ACC112 (cell line): ENCODE measurements around the gene SF3B2.
"Not testable (repeated sequence)": the region's sequence is repeated elsewhere in the genome, so short reads cannot be mapped to it uniquely, and the experiment has no call there.

Experiments
- H2AFZ ChIP-seq: fragments of 200-600 bp; sonication (generic); one replicate; pipeline ENCODE4 v1.6.0; 2017; ENCODE audit warnings: antibody characterized with exemption, low read length; ENCODE audit not compliant: unreplicated experiment
- H3K27ac ChIP-seq: fragments of 200-600 bp; sonication (generic); 2 replicates; pipeline ENCODE4 v1.5.1; 2014; ENCODE audit warnings: low read depth, mild to moderate bottlenecking, antibody characterized with exemption, low read length, moderate library complexity
- H3K27me3 ChIP-seq: fragments of 200-600 bp; sonication (generic); 2 replicates; pipeline ENCODE4 v1.6.1; 2014; ENCODE audit warnings: mild to moderate bottlenecking, antibody characterized with exemption, low read length, moderate library complexity, mixed read lengths; ENCODE audit not compliant: insufficient read depth
- H3K36me3 ChIP-seq: fragments of 200-600 bp; sonication (generic); 2 replicates; pipeline ENCODE4 v1.6.1; 2016; ENCODE audit warnings: mild to moderate bottlenecking, antibody characterized with exemption, low read length, moderate library complexity, mixed read lengths; ENCODE audit not compliant: insufficient read depth
- H3K4me1 ChIP-seq: fragments of 200-600 bp; sonication (generic); one replicate; pipeline ENCODE4 v1.6.1; 2016; ENCODE audit warnings: low read length, mixed read lengths; ENCODE audit not compliant: insufficient read depth, unreplicated experiment, control insufficient read depth
- H3K4me3 ChIP-seq: fragments of 200-600 bp; sonication (generic); 2 replicates; pipeline ENCODE4 v1.5.1; 2014; ENCODE audit warnings: mild to moderate bottlenecking, low read depth, low read length
- H3K79me2 ChIP-seq: fragments of 200-600 bp; sonication (generic); one replicate; pipeline ENCODE4 v1.6.0; 2016; ENCODE audit warnings: low read length; ENCODE audit not compliant: control insufficient read depth, unreplicated experiment, insufficient read depth

Gene SF3B2

DNA sequence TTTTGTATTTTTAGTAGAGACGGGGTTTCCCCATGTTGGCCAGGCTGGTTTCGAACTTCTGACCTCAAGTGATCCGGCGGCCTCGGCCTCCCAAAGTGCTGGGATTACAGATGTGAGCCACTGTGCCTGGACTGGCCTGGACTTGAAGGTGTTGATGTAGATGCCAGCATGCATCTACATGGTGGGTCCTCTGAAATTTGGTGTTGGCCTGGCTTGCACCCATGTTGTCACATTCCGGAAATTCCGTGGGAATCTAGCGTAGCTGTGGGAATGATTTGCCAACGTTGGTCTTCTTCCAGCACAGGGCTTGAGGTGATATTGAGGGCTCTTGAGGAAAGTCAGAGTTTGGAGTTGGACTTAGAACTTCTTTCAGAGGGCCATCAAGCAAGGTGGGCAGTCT lies 24.4 kb downstream of the SF3B2 start:
- no peak overlapping the region for H2AFZ ChIP-seq
- peaks cover 36% of the 10 kb centered on the region for H3K4me1 ChIP-seq

DNA sequence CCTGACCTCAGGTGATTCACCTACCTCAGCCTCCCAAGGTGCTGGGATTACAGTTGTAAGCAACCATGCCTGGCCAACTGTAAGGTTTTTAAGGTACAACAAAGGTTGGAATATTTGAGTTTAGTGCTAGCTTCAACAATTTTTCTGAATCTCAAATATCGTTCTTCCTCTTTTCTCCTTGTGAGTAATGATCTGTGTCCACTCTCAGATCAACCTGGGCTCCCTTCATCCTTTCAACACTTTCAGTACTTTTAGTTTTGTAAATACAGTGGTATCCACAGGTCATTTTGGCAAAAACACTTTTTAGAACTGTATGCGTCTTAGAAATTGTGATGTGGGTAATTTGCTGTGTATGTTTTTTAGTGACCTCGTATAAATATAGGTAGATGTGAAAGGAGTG lies 25.8 kb downstream of the SF3B2 start:
- Histone ChIP-seq H3K27me3 (no peaks in the 10 kb centered on the region), H3K4me3 (no peak overlapping the region), H2AFZ (no peak overlapping the region), H3K27ac (no peak overlapping the region), H3K79me2 (peaks cover 80% of the 10 kb centered on the region), H3K36me3 (peaks cover 7% of the 10 kb centered on the region), H3K4me1 (peaks cover 35% of the 10 kb centered on the region)

More for the DNA sequence above, 24.4 kb downstream of the SF3B2 start:
- Histone ChIP-seq H3K27ac (no peak overlapping the region), H3K36me3 (peaks cover 7% of the 10 kb centered on the region), H3K27me3 (no peaks in the 10 kb centered on the region), H3K4me3 (no peak overlapping the region), H3K79me2 (peaks cover 82% of the 10 kb centered on the region)

DNA sequence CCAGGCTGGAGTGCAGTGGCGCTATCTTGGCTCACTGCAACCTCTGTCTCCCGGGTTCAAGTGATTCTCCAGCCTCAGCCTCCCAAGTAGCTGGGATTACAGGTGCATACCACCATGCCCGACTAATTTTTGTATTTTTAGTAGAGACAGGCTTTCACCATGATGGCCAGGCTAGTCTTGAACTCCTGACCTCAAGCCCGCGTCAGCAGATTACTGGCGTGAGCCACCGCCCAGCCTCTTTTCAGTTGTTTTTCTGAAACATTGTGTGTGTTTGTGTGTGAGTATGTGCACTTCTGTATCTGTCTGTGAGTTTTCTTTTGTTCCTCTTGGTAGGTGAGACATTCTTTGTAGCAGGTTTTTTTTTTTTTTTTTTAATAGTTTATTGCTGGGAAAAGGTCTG lies 26.8 kb downstream of the SF3B2 start:
- not testable (repeated sequence) for H3K4me3 ChIP-seq, H2AFZ ChIP-seq, H3K27me3 ChIP-seq, H3K36me3 ChIP-seq, H3K27ac ChIP-seq
- Histone ChIP-seq H3K79me2 (peaks cover 81% of the 10 kb centered on the region), H3K4me1 (peaks cover 44% of the 10 kb centered on the region)

DNA sequence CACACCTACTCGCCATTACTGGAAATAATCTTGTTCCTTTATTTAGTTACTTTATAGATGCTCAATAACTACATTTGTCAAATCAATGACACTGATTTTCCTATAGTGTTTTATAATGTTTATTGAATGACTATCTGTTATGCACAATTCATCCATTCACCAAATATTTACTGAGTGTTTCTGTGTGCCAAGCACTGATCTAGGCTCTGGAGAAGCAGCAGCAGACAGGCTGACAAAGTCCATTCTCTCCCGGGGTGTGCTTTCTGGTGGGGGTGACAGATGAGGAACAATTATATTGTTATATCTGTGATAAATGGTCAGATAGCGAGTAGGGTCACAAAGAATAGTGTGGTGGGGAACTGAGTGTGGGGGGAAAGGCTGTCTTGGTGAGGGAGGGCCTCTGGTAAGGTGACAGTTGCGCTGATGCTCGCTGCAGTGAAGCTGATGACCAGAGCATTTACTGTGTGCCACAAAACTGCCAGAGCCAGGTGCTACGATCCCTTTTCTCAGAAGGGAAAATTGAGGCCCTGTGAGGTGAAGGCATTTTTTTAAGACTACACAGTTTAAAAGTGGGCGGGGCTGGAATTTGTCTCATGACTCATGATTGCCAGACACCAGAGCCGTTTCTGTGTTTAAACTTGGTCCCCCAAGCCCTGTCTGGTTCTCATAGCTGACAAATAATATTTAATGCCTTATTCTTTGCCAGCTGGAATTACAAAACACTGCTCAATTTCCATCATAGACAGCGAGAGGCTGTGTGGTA lies 28.1 kb downstream of the SF3B2 start:
- Histone ChIP-seq H3K27me3 (no peaks in the 10 kb centered on the region), H3K4me1 (peaks cover 47% of the 10 kb centered on the region), H3K79me2 (peaks cover 86% of the 10 kb centered on the region), H3K4me3 (no peak overlapping the region), H3K27ac (peak overlapping the region; percentile 63), H2AFZ (no peak overlapping the region), H3K36me3 (no peaks in the 10 kb centered on the region; the same call in 1 of the 2 replicates)

DNA sequence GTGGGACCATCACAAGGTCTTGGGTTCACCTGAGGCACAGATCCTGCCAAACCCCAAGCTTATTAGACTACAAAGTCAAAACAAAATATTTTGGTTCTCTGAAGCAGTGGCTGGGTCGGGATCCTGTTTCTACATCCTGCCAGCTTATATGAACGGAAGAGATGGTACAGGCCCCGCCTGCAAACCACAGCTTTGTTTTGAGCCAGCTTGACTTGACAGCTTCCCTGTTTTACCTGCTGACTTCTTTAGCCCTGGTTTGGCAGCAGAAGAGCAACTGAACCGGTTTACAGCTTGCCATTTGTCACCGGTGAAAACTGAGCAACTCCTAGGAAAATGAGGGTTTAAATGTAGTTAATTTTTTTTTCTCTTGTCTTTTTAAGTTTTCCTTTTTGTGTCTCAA lies 29.3 kb downstream of the SF3B2 start:
- H3K4me3 ChIP-seq, result no peak overlapping the region
- no peak overlapping the region for H2AFZ ChIP-seq
- peaks cover 46% of the 10 kb centered on the region for H3K4me1 ChIP-seq
- H3K36me3 ChIP-seq, result no peaks in the 10 kb centered on the region; the same call in 1 of the 2 replicates
- peaks cover 87% of the 10 kb centered on the region for H3K79me2 ChIP-seq
- H3K27ac ChIP-seq, result peak overlapping the region; percentile 63
- no peaks in the 10 kb centered on the region for H3K27me3 ChIP-seq

DNA sequence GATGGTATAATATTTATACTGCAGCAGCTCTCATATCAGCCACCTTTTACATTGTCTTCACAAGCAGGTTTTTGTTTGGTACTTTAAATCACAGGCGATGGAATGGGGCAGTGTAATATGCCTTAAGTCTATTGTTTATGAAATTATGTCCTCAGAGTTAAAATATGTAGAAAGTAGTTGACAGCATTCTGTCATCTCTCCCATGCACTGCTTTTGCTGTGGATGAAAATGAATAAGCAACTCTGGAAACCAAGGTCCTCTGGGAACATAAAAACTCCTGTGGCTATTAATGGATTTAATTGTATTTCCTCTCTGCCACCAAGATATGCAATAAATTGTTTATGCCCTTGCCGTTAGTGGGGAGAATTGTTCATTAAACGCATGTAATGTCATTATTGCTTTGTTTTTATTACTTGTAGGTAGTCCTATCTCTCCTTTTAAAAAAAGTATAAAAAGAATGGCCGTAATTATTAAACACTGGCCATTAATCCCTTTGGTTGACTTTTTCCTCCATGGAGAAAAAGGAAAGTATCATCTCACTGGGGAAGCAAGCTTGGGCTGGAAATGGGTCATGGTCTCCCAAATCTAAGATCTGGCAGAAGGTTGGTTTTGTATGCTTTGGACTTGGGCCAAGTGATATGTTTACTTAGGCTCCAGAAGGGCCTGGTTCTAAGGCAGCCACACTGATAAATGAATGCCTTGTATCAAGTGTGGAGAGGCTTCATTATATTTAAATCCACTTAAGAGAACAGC lies 31.0 kb downstream of the SF3B2 start:
- Histone ChIP-seq H3K79me2 (peaks cover 85% of the 10 kb centered on the region), H3K27ac (peak overlapping the region; percentile 68), H3K4me3 (peak overlapping the region; percentile 22)

DNA sequence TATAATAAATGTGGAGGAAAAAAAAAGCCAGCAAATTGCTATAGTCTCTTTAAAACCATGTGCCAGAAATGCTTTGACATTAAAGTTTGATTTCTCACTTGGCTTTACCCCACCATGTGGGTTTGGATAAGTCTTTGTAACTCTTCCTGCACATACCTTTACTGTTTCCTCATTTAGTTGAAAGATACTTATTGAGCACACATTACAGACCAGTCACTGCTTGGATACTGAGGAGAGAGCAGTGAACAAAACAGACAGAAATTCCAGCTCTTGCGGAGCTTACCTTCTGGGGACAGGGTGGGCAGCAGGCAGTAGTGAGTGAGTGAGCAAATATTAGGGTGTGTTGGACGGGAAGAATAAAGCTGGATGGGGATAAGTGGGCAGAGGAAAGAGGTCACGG lies 31.6 kb downstream of the SF3B2 start:
- peak overlapping the region; percentile 22; the same call in 1 of the 2 replicates for H3K4me3 ChIP-seq
- no peaks in the 10 kb centered on the region for H3K27me3 ChIP-seq
- H3K36me3 ChIP-seq, result no peaks in the 10 kb centered on the region
- H3K27ac ChIP-seq, result peak overlapping the region; percentile 68
- H2AFZ ChIP-seq, result no peak overlapping the region
- H3K79me2 ChIP-seq, result peaks cover 87% of the 10 kb centered on the region
- peaks cover 42% of the 10 kb centered on the region for H3K4me1 ChIP-seq

More for the DNA sequence above, 31.0 kb downstream of the SF3B2 start:
- Histone ChIP-seq H3K27me3 (no peaks in the 10 kb centered on the region), H3K36me3 (no peaks in the 10 kb centered on the region), H3K4me1 (peaks cover 42% of the 10 kb centered on the region), H2AFZ (no peak overlapping the region)

DNA sequence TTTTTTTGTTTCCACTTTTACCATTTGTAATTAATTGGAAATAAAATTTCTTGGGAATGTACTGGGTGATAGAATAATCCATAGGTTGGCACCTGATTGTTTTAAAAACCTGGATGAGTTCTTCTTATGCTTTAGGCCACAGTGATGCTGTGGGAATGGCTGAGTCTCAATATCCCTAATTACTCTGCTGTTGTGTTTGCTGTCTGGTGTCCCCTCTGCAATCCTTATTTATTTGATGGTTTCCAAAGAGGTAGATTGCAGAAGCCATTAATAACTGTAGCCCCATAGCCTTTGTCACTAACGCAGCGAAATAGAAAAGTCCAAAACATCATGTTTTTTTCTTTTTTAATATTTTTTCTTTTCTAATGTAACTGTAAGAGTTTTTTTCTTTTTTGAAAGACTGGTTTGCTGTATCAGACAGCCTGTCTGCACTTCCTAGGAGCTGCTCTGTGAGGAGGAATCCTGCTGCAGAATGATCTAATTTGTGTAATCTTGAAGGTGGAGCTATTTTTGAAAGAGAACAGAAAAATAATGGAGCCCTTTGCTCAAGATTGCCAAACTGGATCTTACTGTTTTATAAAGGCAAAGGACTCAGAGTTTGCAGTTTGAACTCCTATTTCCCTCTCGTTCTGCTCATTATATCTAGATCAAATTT lies 32.8 kb downstream of the SF3B2 start:
- Histone ChIP-seq H2AFZ (no peak overlapping the region), H3K4me1 (peaks cover 39% of the 10 kb centered on the region), H3K27ac (no peak overlapping the region), H3K27me3 (no peaks in the 10 kb centered on the region), H3K4me3 (no peak overlapping the region), H3K36me3 (no peaks in the 10 kb centered on the region), H3K79me2 (peaks cover 90% of the 10 kb centered on the region)

DNA sequence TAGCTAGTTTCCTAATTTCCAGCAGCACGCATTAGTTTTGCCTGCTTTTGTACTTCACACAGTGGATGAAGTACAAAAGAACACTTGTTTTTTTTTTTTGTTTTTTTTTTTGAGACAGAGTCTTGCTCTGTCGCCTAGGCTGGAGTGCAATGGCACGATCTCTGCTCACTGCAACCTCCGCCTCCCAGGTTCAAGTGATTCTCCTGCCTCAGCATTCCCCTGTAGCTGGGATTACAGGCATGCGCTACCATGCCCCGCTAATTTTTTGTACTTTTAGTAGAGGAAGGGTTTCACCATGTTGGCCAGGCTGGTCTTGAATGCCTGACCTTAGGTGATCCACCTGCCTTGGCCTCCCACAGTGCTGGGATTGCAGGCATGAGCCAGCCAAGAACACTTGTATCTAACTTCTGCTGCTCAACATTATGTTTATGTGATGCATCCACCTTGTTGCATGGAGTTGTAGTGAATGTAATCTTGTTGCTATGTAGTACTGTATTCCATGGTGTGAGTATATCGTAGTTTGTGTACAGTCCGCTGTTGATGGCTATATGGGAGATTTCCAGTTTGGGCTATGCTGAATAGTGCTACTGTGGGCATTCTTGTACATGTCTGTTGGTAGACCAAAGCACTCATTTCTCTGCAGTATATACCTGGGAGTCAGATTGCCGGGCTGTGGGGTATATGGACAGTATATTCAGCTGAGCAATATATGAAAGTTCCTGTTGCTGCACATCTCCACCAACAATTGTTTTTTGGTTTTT lies 35.2 kb downstream of the SF3B2 start:
- H3K27me3 ChIP-seq, result no peaks in the 10 kb centered on the region
- no peaks in the 10 kb centered on the region for H3K36me3 ChIP-seq
- no peak overlapping the region for H3K4me3 ChIP-seq
- peaks cover 16% of the 10 kb centered on the region for H3K4me1 ChIP-seq
- H2AFZ ChIP-seq, result no peak overlapping the region
- no peak overlapping the region for H3K27ac ChIP-seq
- peaks cover 75% of the 10 kb centered on the region for H3K79me2 ChIP-seq

DNA sequence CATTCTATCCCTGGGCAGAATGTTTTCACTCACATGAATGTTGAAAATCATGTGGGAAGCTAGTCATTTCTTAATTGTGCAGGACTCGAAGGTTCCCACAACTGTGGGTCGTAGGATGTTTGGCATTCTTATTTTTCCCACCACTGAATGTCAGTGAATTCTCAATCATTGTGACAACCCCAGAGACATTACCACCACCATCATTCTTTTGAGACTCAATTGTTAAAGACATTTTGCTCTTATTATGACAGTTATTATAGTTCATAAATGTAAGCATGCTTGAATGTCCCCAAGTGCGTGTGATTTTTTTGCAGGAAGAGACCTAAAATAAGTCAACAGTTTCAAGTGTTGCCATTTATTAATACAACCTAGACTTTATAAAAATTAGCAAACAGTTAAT lies 36.9 kb downstream of the SF3B2 start:
- Histone ChIP-seq H3K79me2 (peaks cover 60% of the 10 kb centered on the region), H3K36me3 (no peaks in the 10 kb centered on the region), H3K27ac (no peak overlapping the region), H3K27me3 (no peaks in the 10 kb centered on the region), H3K4me1 (peaks cover under 1% of the 10 kb centered on the region), H3K4me3 (no peak overlapping the region), H2AFZ (no peak overlapping the region)
